Prostate gland (tissue), 2 donors: Measurements from ENCODE around the gene ARHGAP26.

Source experiments
- CTCF ChIP-seq, 4 experiments: fragments of 200-600 bp in 2 of 4; fragments of 450-650 bp in 2 of 4; sonication (generic) in 2 of 4; IDR thresholded peaks; 1 replicate in 3 of 4; 2 replicates in 1 of 4; pipeline ENCODE4 v1.5.1; 2016 to 2019; ENCODE audit warnings: antibody characterized with exemption in 4 of 4, mild to moderate bottlenecking in 2 of 4, moderate library complexity in 2 of 4
- POLR2A ChIP-seq: fragments of 450-650 bp; IDR thresholded peaks from one replicate; pipeline ENCODE4 v1.6.1; 2016; ENCODE audit warnings: antibody characterized with exemption, mild to moderate bottlenecking
- POLR2AphosphoS5 ChIP-seq: sonication (generic); formaldehyde crosslinking; IDR thresholded peaks from one replicate; pipeline ENCODE4 v1.6.1; 2017; ENCODE audit warnings: antibody characterized with exemption

GRCh38 chr5:143218517-143219170, 448.5 kb downstream of the ARHGAP26 start:
- TF ChIP-seq CTCF (IDR thresholded peaks at IDR 0.05), result no peak
- TF ChIP-seq POLR2AphosphoS5, result no peak
- TF ChIP-seq POLR2A, result no peak
